K562 (cell line): Measurements from ENCODE around the gene SPNS2. TPM values are rescaled to one million over a fixed set of nuclear protein-coding genes. Genes with fewer than 3 reads are reported as not detected.
A peak's percentile ranks its signal among the peaks of the same experiment; 100 is the strongest.

Experiments
- DMBX1 ChIP-seq: fragments of 250-450 bp; sonication (Bioruptor Pico); IDR thresholded peaks from 2 replicates; pipeline ENCODE4 v1.8.0; 2022; ENCODE audit warnings: inconsistent platforms, mild to moderate bottlenecking, moderate library complexity, borderline replicate concordance
- RCOR1 ChIP-seq, 2 experiments: IDR thresholded peaks; 2 replicates each; pipeline ENCODE4 v1.6.1; 2012; ENCODE audit warnings: low read depth in 2 of 2, low read length in 2 of 2, borderline replicate concordance in 1 of 2, improper control_type of control experiment in 1 of 2
- SETDB1 ChIP-seq: IDR thresholded peaks from one replicate; pipeline ENCODE4 v1.6.1; 2012; ENCODE audit warnings: low read length, control low read depth, inconsistent platforms
- TBL1XR1 ChIP-seq, 2 experiments: IDR thresholded peaks; 2 replicates each; pipeline ENCODE4 v1.6.1; 2012; ENCODE audit warnings: improper control_type of control experiment in 2 of 2, low read length in 2 of 2, mild to moderate bottlenecking in 1 of 2
- TEAD4 ChIP-seq, 2 experiments: sonication (generic) in 1 of 2; formaldehyde crosslinking in 1 of 2; IDR thresholded peaks; 2 replicates each; pipeline versions ENCODE4 v1.6.1 to v1.8.0; 2012 to 2022; ENCODE audit warnings: borderline replicate concordance in 1 of 2, inconsistent platforms in 1 of 2, low read length in 1 of 2, mild to moderate bottlenecking in 1 of 2, missing genetic modification reagents in 1 of 2
- ZNF445 ChIP-seq: fragments of 250-450 bp; sonication (Bioruptor Pico); IDR thresholded peaks from 2 replicates; pipeline ENCODE4 v1.4.0; 2020; ENCODE audit warnings: low read depth, mild to moderate bottlenecking, moderate library complexity
- polyA plus RNA-seq, 8 experiments: library from polyadenylated mRNA; depleted of rRNA in 4 of 8; stranded (reverse) in 5 of 8; unstranded in 3 of 8; fragments of >200 nt; fragmentation: Nextera tagmentation in 2 of 8; fragmentation: Illumina TruSeq in 1 of 8; extraction: Ambion mirVana in 2 of 8; extraction: Trizol in 1 of 8; gene quantifications; 2 replicates each; pipeline versions ENCODE4 v1.2.1 to v1.2.3, GENCODE V29; 2011 to 2014; ENCODE audit warnings: inconsistent platforms in 1 of 8, missing spikeins in 1 of 8
- total RNA-seq, 7 experiments: library from RNA; depleted of rRNA in 6 of 7; stranded (reverse); fragments of >200 nt in 6 of 7; fragmentation: Illumina TruSeq in 2 of 7; extraction: Trizol in 2 of 7; gene quantifications; 2 replicates each; pipeline versions ENCODE4 v1.2.1 to v1.2.3, GENCODE V29; 2011 to 2021; ENCODE audit warnings: low replicate concordance in 1 of 7
- TF ChIP-seq, protein P1 (sequence below): sonication (generic); formaldehyde crosslinking; IDR thresholded peaks from 2 replicates; pipeline ENCODE4 v1.8.1; 2023; ENCODE audit warnings: missing genetic modification reagents, mild to moderate bottlenecking, borderline replicate concordance
- TF ChIP-seq, protein P2 (sequence below), 2 experiments: fragments of 450-650 bp in 1 of 2; sonication (generic) in 1 of 2; formaldehyde crosslinking in 1 of 2; IDR thresholded peaks; 2 replicates each; pipeline versions ENCODE4 v1.7.1 to v1.9.0; 2016 to 2022; ENCODE audit warnings: inconsistent platforms in 1 of 2, mild to moderate bottlenecking in 1 of 2, missing genetic modification reagents in 1 of 2
- TF ChIP-seq, protein P3 (sequence below): fragments of 250-450 bp; sonication (Bioruptor Pico); IDR thresholded peaks from 2 replicates; pipeline ENCODE4 v1.4.0; 2020; ENCODE audit warnings: borderline replicate concordance

Gene SPNS2
- total and polyA plus RNA-seq, 9 of the 15 experiments (the other 6 are each of a cell fraction or from before 2014, with no cell fraction given), result 0.06 TPM; not detected in 8

DNA sequence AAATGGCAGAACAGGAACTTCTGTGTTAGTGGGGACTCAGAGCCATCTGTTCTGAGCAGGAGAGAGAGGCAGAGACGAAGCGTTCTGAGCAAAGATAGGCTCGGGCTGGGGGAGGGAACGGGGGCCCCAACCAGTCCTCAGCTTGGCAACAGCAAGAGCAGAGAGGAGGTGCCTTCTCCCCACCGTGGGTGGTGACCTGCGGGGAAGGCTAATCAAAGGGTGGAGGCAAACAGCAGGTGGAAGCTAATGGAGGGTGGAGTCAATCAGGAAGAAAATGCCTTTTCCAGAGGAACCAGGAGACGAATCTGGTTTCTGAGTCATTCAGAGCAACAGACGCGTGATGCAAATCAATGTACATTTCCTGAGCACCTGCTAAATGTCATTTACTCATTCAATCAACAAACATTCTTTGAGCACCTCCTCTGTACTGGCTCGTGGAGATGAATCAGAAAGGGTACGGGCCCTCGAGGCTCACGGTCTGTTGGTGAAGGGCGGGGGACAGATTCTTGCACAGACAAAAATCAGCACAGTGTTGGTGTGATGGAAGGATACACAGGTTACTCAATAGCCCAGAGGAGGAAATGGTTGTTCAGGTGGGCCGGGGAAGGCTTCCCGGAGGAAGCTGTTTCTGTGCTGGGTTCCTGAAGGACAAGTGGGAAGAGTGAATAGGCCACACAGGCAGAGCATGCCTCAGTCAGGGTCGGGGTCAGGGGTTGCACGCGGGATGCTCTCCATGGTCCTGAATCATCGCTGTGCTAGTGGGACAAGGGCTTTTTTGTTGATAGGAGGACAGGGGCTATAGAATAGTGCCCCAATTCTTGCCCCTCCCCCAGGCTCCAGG is 5.7 kb upstream of the SPNS2 start (continued):
- TF ChIP-seq, protein P1, sequence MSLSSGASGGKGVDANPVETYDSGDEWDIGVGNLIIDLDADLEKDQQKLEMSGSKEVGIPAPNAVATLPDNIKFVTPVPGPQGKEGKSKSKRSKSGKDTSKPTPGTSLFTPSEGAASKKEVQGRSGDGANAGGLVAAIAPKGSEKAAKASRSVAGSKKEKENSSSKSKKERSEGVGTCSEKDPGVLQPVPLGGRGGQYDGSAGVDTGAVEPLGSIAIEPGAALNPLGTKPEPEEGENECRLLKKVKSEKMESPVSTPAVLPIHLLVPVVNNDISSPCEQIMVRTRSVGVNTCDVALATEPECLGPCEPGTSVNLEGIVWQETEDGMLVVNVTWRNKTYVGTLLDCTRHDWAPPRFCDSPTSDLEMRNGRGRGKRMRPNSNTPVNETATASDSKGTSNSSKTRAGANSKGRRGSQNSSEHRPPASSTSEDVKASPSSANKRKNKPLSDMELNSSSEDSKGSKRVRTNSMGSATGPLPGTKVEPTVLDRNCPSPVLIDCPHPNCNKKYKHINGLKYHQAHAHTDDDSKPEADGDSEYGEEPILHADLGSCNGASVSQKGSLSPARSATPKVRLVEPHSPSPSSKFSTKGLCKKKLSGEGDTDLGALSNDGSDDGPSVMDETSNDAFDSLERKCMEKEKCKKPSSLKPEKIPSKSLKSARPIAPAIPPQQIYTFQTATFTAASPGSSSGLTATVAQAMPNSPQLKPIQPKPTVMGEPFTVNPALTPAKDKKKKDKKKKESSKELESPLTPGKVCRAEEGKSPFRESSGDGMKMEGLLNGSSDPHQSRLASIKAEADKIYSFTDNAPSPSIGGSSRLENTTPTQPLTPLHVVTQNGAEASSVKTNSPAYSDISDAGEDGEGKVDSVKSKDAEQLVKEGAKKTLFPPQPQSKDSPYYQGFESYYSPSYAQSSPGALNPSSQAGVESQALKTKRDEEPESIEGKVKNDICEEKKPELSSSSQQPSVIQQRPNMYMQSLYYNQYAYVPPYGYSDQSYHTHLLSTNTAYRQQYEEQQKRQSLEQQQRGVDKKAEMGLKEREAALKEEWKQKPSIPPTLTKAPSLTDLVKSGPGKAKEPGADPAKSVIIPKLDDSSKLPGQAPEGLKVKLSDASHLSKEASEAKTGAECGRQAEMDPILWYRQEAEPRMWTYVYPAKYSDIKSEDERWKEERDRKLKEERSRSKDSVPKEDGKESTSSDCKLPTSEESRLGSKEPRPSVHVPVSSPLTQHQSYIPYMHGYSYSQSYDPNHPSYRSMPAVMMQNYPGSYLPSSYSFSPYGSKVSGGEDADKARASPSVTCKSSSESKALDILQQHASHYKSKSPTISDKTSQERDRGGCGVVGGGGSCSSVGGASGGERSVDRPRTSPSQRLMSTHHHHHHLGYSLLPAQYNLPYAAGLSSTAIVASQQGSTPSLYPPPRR (CRISPR knock-in tag), result no peak
- TF ChIP-seq, protein P2, sequence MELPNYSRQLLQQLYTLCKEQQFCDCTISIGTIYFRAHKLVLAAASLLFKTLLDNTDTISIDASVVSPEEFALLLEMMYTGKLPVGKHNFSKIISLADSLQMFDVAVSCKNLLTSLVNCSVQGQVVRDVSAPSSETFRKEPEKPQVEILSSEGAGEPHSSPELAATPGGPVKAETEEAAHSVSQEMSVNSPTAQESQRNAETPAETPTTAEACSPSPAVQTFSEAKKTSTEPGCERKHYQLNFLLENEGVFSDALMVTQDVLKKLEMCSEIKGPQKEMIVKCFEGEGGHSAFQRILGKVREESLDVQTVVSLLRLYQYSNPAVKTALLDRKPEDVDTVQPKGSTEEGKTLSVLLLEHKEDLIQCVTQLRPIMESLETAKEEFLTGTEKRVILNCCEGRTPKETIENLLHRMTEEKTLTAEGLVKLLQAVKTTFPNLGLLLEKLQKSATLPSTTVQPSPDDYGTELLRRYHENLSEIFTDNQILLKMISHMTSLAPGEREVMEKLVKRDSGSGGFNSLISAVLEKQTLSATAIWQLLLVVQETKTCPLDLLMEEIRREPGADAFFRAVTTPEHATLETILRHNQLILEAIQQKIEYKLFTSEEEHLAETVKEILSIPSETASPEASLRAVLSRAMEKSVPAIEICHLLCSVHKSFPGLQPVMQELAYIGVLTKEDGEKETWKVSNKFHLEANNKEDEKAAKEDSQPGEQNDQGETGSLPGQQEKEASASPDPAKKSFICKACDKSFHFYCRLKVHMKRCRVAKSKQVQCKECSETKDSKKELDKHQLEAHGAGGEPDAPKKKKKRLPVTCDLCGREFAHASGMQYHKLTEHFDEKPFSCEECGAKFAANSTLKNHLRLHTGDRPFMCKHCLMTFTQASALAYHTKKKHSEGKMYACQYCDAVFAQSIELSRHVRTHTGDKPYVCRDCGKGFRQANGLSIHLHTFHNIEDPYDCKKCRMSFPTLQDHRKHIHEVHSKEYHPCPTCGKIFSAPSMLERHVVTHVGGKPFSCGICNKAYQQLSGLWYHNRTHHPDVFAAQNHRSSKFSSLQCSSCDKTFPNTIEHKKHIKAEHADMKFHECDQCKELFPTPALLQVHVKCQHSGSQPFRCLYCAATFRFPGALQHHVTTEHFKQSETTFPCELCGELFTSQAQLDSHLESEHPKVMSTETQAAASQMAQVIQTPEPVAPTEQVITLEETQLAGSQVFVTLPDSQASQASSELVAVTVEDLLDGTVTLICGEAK (IDR thresholded peaks at IDR 0.05), result no peak
- TF ChIP-seq, protein P2 (CRISPR knock-in tag; IDR thresholded peaks at IDR 0.05), result no peak
- TF ChIP-seq RCOR1 (IDR thresholded peaks at IDR 0.05; ENCODE audit: borderline replicate concordance in 1 of 2, low read depth in 2 of 2, low read length in 2 of 2) (0 out of 4 replicates have a peak, but pooled peaks of 1 of the 2 experiments have one; percentile 60), DMBX1 (no peak), TBL1XR1 (IDR thresholded peaks at IDR 0.05; ENCODE audit: low read length in 2 of 2) (no peak), ZNF445 (CRISPR knock-in tag) (no peak), SETDB1 (no peak), TEAD4 (IDR thresholded peaks at IDR 0.05; ENCODE audit: low read length) (no peak), TEAD4 (CRISPR knock-in tag; IDR thresholded peaks at IDR 0.05; ENCODE audit: borderline replicate concordance) (no peak)
- TF ChIP-seq, protein P3, sequence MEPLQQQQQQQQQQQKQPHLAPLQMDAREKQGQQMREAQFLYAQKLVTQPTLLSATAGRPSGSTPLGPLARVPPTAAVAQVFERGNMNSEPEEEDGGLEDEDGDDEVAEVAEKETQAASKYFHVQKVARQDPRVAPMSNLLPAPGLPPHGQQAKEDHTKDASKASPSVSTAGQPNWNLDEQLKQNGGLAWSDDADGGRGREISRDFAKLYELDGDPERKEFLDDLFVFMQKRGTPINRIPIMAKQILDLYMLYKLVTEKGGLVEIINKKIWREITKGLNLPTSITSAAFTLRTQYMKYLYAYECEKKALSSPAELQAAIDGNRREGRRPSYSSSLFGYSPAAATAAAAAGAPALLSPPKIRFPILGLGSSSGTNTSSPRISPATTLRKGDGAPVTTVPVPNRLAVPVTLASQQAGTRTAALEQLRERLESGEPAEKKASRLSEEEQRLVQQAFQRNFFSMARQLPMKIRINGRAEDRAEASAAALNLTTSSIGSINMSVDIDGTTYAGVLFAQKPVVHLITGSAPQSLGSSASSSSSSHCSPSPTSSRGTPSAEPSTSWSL (CRISPR knock-in tag), result no peak
